Measurements from ENCODE around the gene MAPK1.

DNA sequence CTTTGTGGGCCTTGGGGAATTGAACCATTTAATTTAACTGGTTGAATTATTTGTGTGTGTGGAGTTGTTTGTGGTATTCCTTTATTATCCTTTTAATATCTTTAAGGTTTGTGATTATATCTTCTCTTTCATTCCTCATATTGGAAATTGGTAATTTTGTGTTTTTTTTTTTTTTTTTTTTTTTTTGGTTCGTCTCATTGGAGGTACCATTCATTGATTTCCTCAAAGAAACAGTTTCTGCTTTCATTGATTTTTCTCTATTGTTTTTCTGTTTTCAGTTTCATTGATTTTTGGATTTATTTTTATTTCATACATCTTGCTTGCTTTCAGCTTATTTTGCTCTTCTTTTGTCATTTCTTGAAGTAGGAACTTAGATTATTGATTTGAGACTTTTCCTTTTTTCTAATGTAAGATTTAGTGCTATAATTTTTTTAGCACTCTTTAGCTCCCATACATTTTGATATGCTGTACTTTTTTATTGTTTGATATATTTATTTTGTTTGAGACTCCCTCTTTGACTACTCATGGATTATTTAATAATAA, 31.0 kb upstream of the MAPK1 start:
- TF ChIP-seq GATA3 (IDR thresholded peaks at IDR 0.05; ENCODE audit: low read depth, low read length) = no peak
- TF ChIP-seq GATA2 (IDR thresholded peaks at IDR 0.05; ENCODE audit: low read depth, low read length) = no peak

Data from SH-SY5Y (cell line).